ENCODE measurements around the gene ADGB.

Gene ADGB

DNA sequence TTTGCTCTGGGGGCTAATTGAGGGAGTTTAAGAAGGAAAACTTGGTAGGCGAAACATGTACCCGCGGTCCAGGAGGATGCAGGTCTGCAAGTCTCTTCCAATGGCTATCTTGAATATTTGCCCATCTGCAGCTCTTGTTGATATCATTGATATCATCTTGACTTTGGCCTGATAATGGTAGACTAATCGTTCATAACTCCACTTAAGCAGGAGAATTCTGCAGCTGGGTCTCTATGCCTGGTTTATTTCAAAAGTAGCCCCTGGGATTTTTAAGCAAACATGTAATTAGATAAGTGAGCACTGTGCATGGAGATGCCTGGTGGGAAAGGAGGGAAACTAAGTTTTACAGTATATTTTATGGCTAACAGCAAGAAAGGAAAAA is 52.7 kb downstream of the ADGB start:
- TF ChIP-seq, protein P1, sequence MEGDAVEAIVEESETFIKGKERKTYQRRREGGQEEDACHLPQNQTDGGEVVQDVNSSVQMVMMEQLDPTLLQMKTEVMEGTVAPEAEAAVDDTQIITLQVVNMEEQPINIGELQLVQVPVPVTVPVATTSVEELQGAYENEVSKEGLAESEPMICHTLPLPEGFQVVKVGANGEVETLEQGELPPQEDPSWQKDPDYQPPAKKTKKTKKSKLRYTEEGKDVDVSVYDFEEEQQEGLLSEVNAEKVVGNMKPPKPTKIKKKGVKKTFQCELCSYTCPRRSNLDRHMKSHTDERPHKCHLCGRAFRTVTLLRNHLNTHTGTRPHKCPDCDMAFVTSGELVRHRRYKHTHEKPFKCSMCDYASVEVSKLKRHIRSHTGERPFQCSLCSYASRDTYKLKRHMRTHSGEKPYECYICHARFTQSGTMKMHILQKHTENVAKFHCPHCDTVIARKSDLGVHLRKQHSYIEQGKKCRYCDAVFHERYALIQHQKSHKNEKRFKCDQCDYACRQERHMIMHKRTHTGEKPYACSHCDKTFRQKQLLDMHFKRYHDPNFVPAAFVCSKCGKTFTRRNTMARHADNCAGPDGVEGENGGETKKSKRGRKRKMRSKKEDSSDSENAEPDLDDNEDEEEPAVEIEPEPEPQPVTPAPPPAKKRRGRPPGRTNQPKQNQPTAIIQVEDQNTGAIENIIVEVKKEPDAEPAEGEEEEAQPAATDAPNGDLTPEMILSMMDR (IDR thresholded peaks at IDR 0.05; ENCODE audit: insufficient read depth, low read depth, low read length, missing control alignments): no peak
- no peak overlapping the region for H3K4me3 ChIP-seq (ENCODE audit: low read length)
- DNase-seq (ENCODE audit: low read depth): no peak

DNA sequence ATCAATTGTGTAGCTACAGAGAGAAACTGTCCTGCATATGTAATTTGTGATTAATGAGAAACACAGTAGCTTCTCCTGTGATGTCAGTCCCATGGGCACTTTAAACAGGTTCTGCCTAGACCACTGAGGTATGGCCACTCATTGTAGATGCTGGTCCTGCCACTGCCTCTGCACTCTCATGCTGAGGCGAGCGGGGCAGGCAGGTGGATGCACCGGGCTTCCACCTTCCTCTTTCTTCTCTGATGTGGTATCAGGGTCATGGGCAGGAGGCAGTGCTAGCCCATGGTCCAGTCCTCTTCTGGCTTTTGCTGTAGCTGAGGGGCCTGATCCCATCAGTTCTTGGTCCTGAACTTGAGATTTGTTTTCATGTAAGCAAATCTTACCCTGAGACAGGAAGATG is 58.7 kb downstream of the ADGB start:
- DNase-seq (ENCODE audit: low read depth): no peak
- no peak overlapping the region for H3K4me3 ChIP-seq (ENCODE audit: low read length)
- TF ChIP-seq, protein P1 (IDR thresholded peaks at IDR 0.05; ENCODE audit: insufficient read depth, low read depth, low read length, missing control alignments): no peak

DNA sequence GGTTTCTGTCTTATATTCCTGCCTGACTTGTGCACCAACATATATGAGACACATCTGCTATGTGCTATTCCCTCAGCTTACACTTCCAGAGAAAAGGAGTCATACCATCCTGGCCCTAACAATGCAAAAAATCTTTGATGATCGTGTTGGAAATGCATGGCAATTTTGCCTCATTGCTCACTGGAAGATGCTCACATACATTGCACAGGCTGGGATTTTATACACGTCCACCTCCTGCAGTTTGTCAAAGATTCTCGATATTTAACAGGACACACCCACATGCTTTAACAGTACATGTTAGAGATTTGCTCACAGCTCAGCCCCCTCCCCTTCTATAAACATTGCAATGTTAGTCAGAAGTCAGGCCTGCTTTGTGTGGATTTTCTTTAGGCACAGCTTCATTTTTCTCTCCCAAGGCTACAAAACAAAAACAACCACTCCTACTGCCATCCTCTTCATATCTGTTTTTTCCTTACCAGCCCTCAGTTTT is 66.1 kb downstream of the ADGB start:
- H3K4me3 ChIP-seq (ENCODE audit: low read length): no peak overlapping the region
- no peak for DNase-seq (ENCODE audit: low read depth)
- TF ChIP-seq, protein P1 (IDR thresholded peaks at IDR 0.05; ENCODE audit: insufficient read depth, low read depth, low read length, missing control alignments): no peak

DNA sequence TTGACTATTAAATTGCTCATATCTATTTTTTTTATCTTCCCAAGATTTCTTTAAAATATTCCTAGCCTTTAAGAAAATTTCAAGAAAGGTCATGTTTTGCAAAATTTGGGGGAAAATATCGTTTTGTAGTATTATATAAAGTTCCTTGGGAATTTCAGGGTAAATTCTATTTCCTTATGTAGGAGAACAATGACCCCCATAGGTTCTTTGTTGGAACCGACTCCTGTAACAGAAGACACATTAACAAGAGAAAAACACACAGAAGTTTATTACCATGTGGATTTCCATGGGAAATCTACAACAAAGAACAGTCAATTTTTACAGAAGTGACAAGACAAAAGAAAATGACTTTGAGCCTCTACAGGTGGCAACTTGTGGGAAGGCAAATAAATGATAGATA is 68.1 kb downstream of the ADGB start:
- no peak for DNase-seq (ENCODE audit: low read depth)
- TF ChIP-seq, protein P1 (IDR thresholded peaks at IDR 0.05; ENCODE audit: insufficient read depth, low read depth, low read length, missing control alignments): no peak

DNA sequence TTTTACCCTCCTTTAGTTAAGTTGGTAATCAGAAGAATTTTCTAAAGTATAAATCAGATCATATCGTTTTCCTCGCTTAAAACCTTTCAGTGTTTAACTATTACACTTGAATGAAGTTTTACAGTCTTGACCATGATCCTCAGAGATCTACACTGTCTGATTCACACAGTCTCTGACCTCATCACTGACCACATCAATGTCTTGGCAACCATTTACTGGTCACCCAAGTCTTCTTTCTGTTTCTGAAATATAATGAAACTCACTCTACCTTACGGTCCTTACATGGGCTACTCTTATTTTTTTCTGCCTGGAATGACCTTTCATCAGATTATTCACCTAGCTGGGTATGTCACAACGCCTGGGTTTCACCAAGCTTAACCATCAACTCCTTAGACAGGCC is 71.4 kb downstream of the ADGB start:
- TF ChIP-seq, protein P1 (IDR thresholded peaks at IDR 0.05; ENCODE audit: insufficient read depth, low read depth, low read length, missing control alignments): no peak

More for the DNA sequence above, 68.1 kb downstream of the ADGB start:
- H3K4me3 ChIP-seq (ENCODE audit: low read length): no peak overlapping the region

DNA sequence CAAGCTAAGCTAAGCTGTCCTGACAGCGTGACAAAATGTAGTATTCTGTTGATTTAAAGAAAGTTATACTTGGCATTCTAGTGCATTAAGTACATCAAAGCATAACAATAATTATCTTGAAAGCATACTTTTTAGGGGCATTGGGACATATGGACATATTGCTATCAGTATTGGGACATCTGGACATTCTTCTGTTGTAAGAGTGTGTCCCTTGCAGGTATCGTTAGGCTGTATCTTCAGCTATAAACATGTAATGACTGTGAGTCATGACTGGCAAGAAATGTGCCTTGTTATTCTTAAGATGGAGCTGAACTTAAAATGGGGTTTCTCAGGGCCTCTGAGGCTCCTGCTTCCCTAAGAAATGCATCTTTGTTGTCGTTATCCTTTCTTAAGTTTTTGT is 74.3 kb downstream of the ADGB start:
- no peak for DNase-seq (ENCODE audit: low read depth)
- H3K4me3 ChIP-seq (ENCODE audit: low read length): no peak overlapping the region
- TF ChIP-seq, protein P1 (IDR thresholded peaks at IDR 0.05; ENCODE audit: insufficient read depth, low read depth, low read length, missing control alignments): no peak

More for the DNA sequence above, 71.4 kb downstream of the ADGB start:
- no peak for DNase-seq (ENCODE audit: low read depth)
- H3K4me3 ChIP-seq (ENCODE audit: low read length): no peak overlapping the region

DNA sequence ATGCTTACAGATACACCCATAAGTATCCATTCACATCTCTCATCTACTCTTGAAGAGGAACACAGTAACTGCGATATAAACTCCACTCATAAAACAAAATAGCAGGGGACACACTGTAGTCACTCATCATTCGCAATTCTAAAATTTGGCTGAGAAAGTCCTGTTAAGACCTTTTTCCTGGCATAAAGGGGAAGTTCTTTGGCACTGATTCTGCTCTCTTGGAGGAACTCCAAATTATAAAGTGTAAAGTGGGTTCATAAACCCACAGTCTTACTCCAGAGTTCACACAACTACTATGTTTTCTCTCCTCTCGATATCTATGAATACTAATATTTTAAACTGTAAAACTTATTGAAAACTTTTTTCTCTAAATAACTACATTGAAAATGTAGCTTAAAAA is 80.6 kb downstream of the ADGB start:
- TF ChIP-seq, protein P1 (IDR thresholded peaks at IDR 0.05; ENCODE audit: insufficient read depth, low read depth, low read length, missing control alignments): no peak
- DNase-seq (ENCODE audit: low read depth): no peak
- H3K4me3 ChIP-seq (ENCODE audit: low read length): no peak overlapping the region

Data from epithelial cell of esophagus (primary cell).